GM03348 (cell line): Measurements from ENCODE around the gene OR8U1.
"Not testable (repeated sequence)": the region's sequence is repeated elsewhere in the genome, so short reads cannot be mapped to it uniquely, and the experiment has no call there.

Source experiments
- DNase-seq: peaks from one replicate; pipeline ENCODE4 v3.0.0; 2012; ENCODE audit warnings: low spot score

Gene OR8U1

DNA sequence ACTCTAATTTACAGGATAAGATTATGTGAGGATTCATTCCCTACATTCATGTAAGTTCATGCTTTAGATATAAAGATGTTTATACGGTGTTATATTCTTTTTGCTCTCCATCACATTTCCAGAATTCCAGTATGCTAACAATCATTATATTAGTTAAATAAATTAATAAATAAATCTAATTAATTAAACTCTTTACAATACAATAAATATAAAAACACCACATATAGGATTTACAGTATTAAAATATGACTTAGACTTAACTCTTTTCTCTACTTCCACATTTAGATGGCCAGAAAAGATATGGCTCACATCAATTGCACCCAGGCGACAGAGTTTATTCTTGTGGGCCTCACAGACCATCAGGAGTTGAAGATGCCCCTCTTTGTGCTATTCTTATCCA is at the start of gene OR8U1:
Gene OR8U1 (plus strand): TSS at position 301 of the 400 bp plus-strand sequence. CDS start 0 bp downstream, at position 301.
- no peak for DNase-seq

DNA sequence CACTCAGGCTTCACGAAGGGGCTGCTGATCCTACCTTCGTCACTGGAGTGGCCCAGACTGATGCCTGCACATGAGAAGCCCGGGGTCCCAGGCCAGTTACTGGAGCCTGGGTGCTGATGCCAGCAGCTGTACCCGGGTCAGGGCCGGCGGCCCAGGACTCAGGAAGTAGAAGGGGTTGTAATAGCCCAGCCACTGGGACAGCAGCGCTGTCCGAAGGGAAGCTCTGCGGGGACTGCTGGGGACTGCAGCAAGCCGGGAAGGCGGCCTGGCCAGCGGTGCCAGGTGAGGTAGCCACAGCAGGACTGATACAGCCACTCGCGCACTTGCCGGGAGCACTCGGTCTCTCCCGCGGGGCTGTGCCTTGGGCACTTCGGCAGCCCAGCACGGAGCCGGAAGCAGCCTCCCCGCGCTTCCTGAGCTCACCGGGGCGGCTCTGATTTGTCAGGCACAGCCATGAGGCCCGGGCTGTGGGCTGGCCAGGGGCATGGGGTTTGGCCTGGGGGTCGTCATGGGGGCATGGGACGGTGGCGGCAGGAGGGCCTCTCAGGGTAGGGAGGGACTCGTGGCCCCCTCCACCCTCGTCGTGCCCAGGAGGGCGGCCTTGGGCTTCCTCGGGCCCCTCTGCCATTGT is 43.4 kb upstream of the OR8U1 start:
- peak; percentile 1 for DNase-seq

DNA sequence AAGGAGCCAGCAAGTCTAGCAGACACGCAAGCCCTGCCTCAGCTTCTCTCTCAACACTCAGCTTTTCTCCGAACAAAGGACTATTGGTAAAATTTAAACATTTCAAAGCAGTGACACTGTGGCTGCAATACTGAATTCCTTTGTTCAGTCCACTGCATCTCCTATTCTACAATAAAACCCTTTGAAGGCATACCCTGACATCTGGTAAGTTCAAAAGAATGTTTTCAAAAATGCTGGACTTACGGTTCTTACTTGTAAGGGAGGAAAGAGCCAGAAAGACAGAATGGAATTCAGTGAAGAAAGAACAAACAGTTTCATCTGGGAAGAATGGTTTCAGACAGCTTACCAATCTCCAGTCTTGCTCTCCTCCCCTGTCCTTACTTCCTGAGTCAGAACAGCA is 42.3 kb upstream of the OR8U1 start:
- no peak for DNase-seq

DNA sequence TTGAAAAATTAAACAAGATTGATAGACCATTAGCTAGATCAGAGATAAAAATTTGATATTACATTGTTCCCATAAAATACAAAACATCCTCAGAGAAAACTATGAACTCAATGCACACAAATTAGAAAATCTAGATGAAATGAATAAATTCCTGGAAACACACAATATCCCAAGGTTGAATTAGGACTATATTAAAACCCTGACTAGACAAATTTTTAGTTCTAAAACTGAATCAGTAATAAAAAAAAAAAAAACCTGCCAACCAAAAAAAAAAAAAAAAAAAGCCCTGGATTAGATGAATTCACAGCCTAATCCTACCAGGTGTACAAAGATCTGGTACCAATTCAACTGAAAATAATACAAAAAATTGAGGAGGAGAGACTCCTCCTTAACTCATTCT is 35.1 kb upstream of the OR8U1 start:
- DNase-seq, result no peak

DNA sequence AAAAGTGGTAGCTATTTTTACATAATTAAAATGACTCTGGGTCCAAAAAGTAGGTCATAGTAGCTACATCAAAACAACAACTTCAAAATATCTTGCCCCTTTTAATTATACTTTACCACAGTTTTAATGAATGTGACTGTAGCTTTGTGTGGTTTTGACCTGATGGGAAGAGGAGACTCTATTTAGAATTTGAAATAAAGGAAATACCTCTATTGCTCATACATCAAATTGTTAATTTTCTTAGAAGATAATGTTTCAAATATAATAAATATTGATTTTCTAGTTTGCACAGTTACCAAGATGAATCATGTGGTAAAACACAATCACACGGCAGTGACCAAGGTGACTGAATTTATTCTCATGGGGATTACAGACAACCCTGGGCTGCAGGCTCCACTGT is 29.7 kb upstream of the OR8U1 start, which contains the start of gene OR8K1:
Gene OR8K1 (plus strand): TSS at position 301 of the 400 bp plus-strand sequence. CDS start 0 bp downstream, at position 301.
- DNase-seq, result no peak

DNA sequence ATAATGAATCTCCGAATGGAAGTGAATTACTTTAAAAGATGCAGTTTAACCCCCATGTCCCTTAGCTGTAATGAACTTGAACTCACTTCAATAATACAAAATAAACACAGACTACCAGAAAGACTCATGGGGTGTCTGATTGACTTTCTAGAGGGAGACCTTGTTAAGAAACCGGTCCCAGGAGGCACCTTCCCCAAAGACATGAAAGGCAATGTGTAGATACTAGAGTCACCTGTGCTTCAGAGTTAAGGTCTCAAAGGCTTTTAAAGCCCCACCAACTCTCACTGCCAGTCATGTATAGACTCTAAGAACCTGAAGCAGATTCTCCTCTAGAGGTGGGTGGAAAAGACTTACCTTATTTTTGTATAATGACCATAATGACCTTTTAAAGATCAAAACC is 21.4 kb upstream of the OR8U1 start, which contains the start of gene OR8J1:
Gene OR8J1 (plus strand): TSS at position 301 of the 400 bp plus-strand sequence. CDS start 5,956 bp downstream, outside the sequence.
- no peak for DNase-seq

DNA sequence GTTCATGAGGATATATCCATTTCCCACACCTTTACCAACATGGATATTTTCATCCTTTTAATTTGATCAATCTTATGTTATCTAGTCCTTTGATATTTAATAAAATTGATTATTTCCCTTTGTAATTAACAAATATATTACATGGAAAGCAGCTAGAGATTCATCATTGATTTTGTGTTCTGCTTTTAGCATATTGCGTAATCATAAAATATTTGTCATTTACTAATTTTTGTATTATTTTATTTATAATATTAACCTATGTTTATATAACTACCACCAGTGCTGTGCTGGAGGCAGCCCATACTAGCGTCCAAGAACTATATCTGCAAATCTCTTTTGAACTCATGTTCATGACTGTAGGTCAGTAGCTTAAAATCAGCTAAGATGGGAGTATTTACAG is 4.7 kb downstream of the OR8U1 start:
- DNase-seq, result no peak

DNA sequence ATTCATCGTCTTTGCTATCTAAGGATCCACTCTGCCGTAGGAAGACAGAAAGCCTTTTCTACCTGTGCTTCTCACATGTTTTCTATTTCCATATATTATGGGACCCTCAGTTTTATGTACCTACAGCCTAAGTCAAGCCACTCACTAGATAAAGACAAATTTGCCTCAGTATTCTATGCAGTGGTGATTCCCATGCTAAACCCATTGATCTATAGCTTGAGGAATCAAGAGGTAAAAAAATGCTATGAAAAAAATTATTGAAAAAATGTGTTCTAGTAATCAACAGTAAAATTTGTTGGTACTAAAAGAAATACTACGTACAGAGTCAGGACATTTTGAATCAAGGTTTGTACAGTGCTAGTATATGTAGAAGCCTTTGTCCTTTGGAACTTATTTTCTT is 19.0 kb downstream of the OR8U1 start:
- DNase-seq, result no peak

DNA sequence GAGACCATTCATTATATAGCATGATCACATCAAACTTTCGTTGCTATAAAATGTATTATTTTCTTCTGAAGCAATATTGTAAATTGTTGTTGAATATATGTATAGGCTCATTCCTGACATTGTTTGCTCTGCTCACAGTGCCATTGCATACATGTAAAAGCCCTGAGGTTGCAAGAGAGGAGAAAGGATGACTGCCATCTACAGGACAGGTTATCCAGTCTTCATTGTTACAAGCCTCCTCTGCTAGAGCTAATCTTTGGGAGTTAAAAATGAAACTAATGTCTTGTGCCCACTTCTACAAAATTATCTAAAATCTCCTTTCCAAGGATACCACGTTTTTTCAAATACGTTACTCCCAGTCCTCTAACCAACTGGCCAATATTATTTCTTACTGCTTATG is 20.6 kb downstream of the OR8U1 start:
- DNase-seq, result no peak

DNA sequence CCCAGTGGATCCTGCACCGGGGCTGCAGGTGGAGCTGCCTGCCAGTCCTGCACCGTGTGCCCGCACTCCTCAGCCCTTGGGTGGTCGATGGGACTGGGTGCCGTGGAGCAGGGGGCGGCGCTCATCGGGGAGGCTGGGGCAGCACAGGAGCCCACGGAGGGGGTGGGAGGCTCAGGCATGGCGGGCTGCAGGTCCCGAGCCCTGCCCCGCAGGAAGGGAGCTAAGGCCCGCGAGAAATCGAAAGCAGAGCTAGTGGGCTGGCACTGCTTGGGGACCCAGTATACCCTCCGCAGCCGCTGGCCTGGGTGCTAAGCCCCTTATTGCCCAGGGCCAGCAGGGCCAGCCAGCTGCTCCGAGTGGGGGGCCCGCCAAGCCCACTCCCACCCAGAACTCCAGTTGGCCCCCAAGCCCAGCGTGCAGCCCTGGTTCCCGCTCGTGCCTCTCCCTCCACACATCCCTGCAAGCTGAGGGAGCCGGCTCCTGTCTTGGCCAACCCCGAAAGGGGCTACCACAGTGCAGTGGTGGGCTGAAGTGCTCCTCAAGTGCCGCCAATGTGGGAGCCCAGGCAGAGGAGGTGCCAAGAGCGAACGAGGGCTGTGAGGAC is 26.5 kb downstream of the OR8U1 start:
- not testable (repeated sequence) for DNase-seq

DNA sequence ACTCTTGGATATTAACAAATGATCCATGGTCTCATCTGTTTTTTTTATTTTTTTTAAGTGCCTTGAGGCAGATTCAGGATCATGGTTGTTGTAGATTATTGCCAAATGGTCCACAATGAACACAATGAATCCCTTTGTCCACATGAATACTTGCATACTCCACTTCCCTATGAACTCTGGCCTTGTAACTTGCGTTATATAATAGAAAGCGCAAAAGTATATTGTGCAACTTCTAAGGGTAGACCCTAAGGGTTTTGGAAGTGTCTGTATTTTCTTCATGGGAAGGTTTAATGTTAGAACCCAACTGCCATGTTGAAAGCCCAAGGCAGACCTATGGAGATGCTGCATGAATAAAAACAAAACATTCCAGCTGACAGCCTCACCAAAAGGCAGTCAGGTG is 29.0 kb downstream of the OR8U1 start:
- no peak for DNase-seq

DNA sequence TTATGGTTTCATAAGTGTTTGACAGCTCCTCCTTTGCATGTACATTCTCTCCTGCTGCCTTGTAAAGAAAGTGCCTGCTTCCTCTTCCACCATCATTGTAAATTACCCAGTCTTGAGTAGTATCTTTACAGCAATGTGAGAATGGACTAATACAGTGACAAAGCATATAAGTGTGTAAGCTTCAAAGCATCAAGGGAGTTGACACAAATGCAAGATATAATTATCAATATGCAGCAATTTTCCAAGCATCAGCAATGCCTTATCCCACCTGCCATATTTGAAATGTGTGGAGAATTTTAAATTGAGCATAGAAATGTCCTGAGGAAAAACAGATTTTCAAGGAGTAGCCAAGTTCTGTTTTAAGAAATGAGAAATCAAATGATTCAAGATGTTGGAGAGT is 35.4 kb downstream of the OR8U1 start:
- DNase-seq, result no peak

DNA sequence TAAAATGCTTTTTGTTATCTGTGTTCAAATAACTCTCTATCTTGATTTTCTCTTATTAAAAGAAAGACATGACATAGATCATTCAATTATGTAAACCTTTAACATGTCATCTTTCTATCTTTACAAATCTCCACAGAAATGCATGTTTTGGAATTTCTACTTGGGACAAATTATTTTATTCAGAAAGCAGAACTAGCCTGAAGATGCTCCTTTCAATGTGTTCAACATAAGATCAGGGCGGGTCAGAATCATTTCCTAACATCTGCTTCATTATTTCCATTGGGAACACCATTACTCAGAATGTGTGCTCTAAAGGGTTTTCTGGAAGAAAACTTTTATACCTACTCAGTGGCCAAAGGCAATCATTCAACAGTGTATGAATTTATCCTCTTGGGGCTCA is 37.0 kb downstream of the OR8U1 start, which contains the start of gene OR5AL1:
Gene OR5AL1 (plus strand): TSS at position 301 of the 400 bp plus-strand sequence.
- DNase-seq, result no peak
